Measurements from ENCODE around the gene SYT4.

- TF ChIP-seq CTCF (IDR thresholded peaks at IDR 0.05) (no peak), POLR2A (IDR thresholded peaks at IDR 0.05) (no peak), POLR2AphosphoS5 (IDR thresholded peaks at IDR 0.05) (no peak), EP300 (IDR thresholded peaks at IDR 0.05) (no peak)
Measured at GRCh38 chr18:43275546-43275945, 1.7 kb downstream of the SYT4 start.
